Left forelimb (tissue), 1 donor: ENCODE data around the gene ABCA2.

Source experiments
- DNase-seq: peaks from one replicate; pipeline ENCODE4 v3.0.0-alpha.2; 2018; ENCODE audit warnings: low spot score

ABCA2 gene

GRCh38 chr9:136980669-136981478 is 47.2 kb downstream of the ABCA2 start:
- DNase-seq = no peak

GRCh38 chr9:136979769-136980587 is 48.1 kb downstream of the ABCA2 start:
- DNase-seq = no peak

GRCh38 chr9:136978865-136979544 is 49.0 kb downstream of the ABCA2 start:
- no peak for DNase-seq

GRCh38 chr9:136978073-136978864 is 49.8 kb downstream of the ABCA2 start:
- DNase-seq = peak; percentile 78

- no peak for DNase-seq
These were observed 50.4 kb downstream of the ABCA2 start for GRCh38 chr9:136977649-136978072.

- no peak for DNase-seq
These were observed 50.8 kb downstream of the ABCA2 start, which contains the start of gene PTGDS for GRCh38 chr9:136977223-136977622. Gene PTGDS (plus strand): TSS chr9:136977504. CDS start chr9:136977579, 75 bp downstream.

GRCh38 chr9:136975644-136976043 is 52.4 kb downstream of the ABCA2 start:
- no peak for DNase-seq

- no peak for DNase-seq
These were observed 53.1 kb downstream of the ABCA2 start for GRCh38 chr9:136974817-136975535.

GRCh38 chr9:136973618-136974617 is 54.1 kb downstream of the ABCA2 start:
- DNase-seq = no peak

GRCh38 chr9:136972743-136973142 is 55.3 kb downstream of the ABCA2 start:
- DNase-seq = no peak

- no peak for DNase-seq
These were observed 55.7 kb downstream of the ABCA2 start for GRCh38 chr9:136972335-136972734.

- DNase-seq = no peak
These were observed 56.3 kb downstream of the ABCA2 start for GRCh38 chr9:136971746-136972145.

- DNase-seq = no peak
These were observed 57.7 kb downstream of the ABCA2 start for GRCh38 chr9:136970361-136970760.

GRCh38 chr9:136969774-136970173 is 58.3 kb downstream of the ABCA2 start:
- no peak for DNase-seq

- no peak for DNase-seq
These were observed 58.9 kb downstream of the ABCA2 start for GRCh38 chr9:136969150-136969549.

GRCh38 chr9:136968333-136969127 is 59.5 kb downstream of the ABCA2 start:
- DNase-seq = no peak

- DNase-seq = no peak
These were observed 62.1 kb downstream of the ABCA2 start for GRCh38 chr9:136965771-136966484.

GRCh38 chr9:136964833-136965422 is 63.1 kb downstream of the ABCA2 start:
- no peak for DNase-seq
